WERI-Rb-1 (cell line): ENCODE measurements around the gene ATAD1.
"Not testable (repeated sequence)": the region's sequence is repeated elsewhere in the genome, so short reads cannot be mapped to it uniquely, and the experiment has no call there.

Experiments used
- DNase-seq: peaks from one replicate; pipeline ENCODE4 v3.0.0-alpha.2; 2020
- H3K27ac ChIP-seq: fragments of 250-450 bp; sonication (Bioruptor Pico); 2 replicates; pipeline ENCODE4 v1.5.1; 2020; ENCODE audit warnings: mild to moderate bottlenecking, moderate library complexity
- H3K27me3 ChIP-seq: fragments of 250-450 bp; sonication (Bioruptor Pico); 2 replicates; pipeline ENCODE4 v1.5.1; 2021; ENCODE audit warnings: mild to moderate bottlenecking, low read depth, moderate library complexity; ENCODE audit not compliant: insufficient read depth, severe bottlenecking
- H3K36me3 ChIP-seq: fragments of 250-450 bp; sonication (Bioruptor Pico); 2 replicates; pipeline ENCODE4 v1.5.1; 2020; ENCODE audit warnings: mild to moderate bottlenecking, moderate library complexity
- H3K4me3 ChIP-seq: 2 replicates; pipeline ENCODE4 v1.5.1; 2011; ENCODE audit warnings: low read depth, mild to moderate bottlenecking, control low read depth, low read length
- H3K9me3 ChIP-seq: fragments of 250-450 bp; sonication (Bioruptor Pico); 2 replicates; pipeline ENCODE4 v1.5.1; 2021; ENCODE audit warnings: mild to moderate bottlenecking, moderate library complexity; ENCODE audit not compliant: severe bottlenecking
- TF ChIP-seq, protein P1 (sequence below): IDR thresholded peaks from 2 replicates; pipeline ENCODE4 v1.5.1; 2011; ENCODE audit warnings: low read depth, mild to moderate bottlenecking, control low read depth, inconsistent platforms, low read length

ATAD1 gene

GRCh38 chr10:87829986-87830729, 12.1 kb upstream of the ATAD1 start:
- H3K27me3 ChIP-seq, result no peaks in the 10 kb centered on the region
- DNase-seq, result no peak
- TF ChIP-seq, protein P1, sequence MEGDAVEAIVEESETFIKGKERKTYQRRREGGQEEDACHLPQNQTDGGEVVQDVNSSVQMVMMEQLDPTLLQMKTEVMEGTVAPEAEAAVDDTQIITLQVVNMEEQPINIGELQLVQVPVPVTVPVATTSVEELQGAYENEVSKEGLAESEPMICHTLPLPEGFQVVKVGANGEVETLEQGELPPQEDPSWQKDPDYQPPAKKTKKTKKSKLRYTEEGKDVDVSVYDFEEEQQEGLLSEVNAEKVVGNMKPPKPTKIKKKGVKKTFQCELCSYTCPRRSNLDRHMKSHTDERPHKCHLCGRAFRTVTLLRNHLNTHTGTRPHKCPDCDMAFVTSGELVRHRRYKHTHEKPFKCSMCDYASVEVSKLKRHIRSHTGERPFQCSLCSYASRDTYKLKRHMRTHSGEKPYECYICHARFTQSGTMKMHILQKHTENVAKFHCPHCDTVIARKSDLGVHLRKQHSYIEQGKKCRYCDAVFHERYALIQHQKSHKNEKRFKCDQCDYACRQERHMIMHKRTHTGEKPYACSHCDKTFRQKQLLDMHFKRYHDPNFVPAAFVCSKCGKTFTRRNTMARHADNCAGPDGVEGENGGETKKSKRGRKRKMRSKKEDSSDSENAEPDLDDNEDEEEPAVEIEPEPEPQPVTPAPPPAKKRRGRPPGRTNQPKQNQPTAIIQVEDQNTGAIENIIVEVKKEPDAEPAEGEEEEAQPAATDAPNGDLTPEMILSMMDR, result no peak
- H3K9me3 ChIP-seq, result no peaks in the 10 kb centered on the region
- no peak overlapping the region for H3K27ac ChIP-seq
- no peak overlapping the region for H3K4me3 ChIP-seq
- H3K36me3 ChIP-seq, result no peaks in the 10 kb centered on the region

- H3K27me3 ChIP-seq, H3K9me3 ChIP-seq, H3K4me3 ChIP-seq, H3K36me3 ChIP-seq, DNase-seq, H3K27ac ChIP-seq: not testable (repeated sequence)
These were observed 11.0 kb upstream of the ATAD1 start for GRCh38 chr10:87829051-87829450.

DNA sequence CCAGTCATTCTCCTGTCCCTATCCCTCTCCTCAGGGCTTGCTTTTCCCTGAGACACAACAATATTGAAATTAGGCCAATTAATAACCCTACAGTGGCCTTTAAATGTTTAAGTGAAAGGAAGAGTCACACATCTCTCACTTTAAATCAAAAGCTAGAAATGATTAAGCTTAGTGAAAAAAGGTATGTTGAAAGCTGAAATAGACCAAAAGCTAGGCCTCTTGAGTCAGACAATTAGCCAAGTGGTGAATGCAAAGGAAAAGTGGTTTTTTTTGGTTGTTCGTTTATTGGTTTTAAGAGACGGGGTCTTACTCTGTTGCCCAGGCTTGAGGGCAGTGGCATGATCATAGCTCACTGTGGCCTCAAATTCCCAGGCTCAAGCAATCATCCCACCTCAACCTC, 9.7 kb upstream of the ATAD1 start:
- H3K27me3 ChIP-seq, result no peaks in the 10 kb centered on the region
- DNase-seq, result no peak
- TF ChIP-seq, protein P1, result no peak
- no peak overlapping the region for H3K4me3 ChIP-seq
- no peaks in the 10 kb centered on the region for H3K9me3 ChIP-seq
- H3K36me3 ChIP-seq, result no peaks in the 10 kb centered on the region
- no peak overlapping the region for H3K27ac ChIP-seq

DNA sequence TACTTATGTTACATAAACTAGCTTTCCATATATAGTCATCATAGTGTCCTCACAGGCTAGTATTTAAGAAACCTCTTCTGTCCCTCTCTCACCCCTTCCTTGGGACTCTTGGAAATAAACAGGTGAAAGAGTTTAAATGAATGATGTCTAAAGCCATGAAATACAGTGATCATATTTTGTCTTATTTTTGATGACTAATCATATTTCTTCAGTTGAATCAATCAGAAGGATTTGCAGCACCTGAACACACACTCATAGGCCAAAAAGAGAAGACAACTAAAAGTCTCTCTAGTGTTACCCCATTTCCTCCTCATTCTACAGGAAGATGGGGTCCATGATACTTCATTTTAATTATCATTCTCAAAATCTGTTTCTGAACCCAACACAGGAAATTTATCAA, 8.6 kb upstream of the ATAD1 start:
- Histone ChIP-seq H3K4me3 (no peak overlapping the region), H3K36me3 (no peaks in the 10 kb centered on the region), H3K27ac (no peak overlapping the region), H3K9me3 (no peaks in the 10 kb centered on the region), H3K27me3 (no peaks in the 10 kb centered on the region)
- DNase-seq, result no peak
- TF ChIP-seq, protein P1, result no peak

- Histone ChIP-seq H3K27ac (no peak overlapping the region), H3K4me3 (peak overlapping the region; percentile 96), H3K36me3 (peaks cover 1% of the 10 kb centered on the region), H3K9me3 (no peaks in the 10 kb centered on the region), H3K27me3 (no peaks in the 10 kb centered on the region)
- DNase-seq, result no peak
- TF ChIP-seq, protein P1, result no peak
These were observed 1.2 kb upstream of the ATAD1 start for GRCh38 chr10:87819289-87819585.

- peak; percentile 48 for DNase-seq
- no peaks in the 10 kb centered on the region for H3K9me3 ChIP-seq
- H3K27ac ChIP-seq, result peak overlapping the region; percentile 84
- TF ChIP-seq, protein P1, result 0 out of 2 replicates have a peak, but pooled peaks have one; percentile 0
- peaks cover 7% of the 10 kb centered on the region for H3K36me3 ChIP-seq
- H3K27me3 ChIP-seq, result no peaks in the 10 kb centered on the region
- peak overlapping the region; percentile 96 for H3K4me3 ChIP-seq
These were observed 671 bp upstream of the ATAD1 start for GRCh38 chr10:87818505-87819288.
